A549 treated with ZK216348 at 1 μM for 4 hours (cell line): ENCODE measurements around the gene ZC3H7B. TPM values are rescaled to one million over a fixed set of nuclear protein-coding genes. Genes with fewer than 3 reads are reported as not detected.

Source experiments
- total RNA-seq: library from RNA; stranded (reverse); fragments of 200-300 nt; extraction: Qiagen RNA extraction; gene quantifications from 5 replicates; pipeline ENCODE4 v1.2.3, GENCODE V29; 2022; ENCODE audit warnings: low read depth

ZC3H7B gene, protein sequence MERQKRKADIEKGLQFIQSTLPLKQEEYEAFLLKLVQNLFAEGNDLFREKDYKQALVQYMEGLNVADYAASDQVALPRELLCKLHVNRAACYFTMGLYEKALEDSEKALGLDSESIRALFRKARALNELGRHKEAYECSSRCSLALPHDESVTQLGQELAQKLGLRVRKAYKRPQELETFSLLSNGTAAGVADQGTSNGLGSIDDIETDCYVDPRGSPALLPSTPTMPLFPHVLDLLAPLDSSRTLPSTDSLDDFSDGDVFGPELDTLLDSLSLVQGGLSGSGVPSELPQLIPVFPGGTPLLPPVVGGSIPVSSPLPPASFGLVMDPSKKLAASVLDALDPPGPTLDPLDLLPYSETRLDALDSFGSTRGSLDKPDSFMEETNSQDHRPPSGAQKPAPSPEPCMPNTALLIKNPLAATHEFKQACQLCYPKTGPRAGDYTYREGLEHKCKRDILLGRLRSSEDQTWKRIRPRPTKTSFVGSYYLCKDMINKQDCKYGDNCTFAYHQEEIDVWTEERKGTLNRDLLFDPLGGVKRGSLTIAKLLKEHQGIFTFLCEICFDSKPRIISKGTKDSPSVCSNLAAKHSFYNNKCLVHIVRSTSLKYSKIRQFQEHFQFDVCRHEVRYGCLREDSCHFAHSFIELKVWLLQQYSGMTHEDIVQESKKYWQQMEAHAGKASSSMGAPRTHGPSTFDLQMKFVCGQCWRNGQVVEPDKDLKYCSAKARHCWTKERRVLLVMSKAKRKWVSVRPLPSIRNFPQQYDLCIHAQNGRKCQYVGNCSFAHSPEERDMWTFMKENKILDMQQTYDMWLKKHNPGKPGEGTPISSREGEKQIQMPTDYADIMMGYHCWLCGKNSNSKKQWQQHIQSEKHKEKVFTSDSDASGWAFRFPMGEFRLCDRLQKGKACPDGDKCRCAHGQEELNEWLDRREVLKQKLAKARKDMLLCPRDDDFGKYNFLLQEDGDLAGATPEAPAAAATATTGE
- total RNA-seq, result 15.7 to 26.9 TPM (median 25.0 TPM) in 5 replicates

DNA sequence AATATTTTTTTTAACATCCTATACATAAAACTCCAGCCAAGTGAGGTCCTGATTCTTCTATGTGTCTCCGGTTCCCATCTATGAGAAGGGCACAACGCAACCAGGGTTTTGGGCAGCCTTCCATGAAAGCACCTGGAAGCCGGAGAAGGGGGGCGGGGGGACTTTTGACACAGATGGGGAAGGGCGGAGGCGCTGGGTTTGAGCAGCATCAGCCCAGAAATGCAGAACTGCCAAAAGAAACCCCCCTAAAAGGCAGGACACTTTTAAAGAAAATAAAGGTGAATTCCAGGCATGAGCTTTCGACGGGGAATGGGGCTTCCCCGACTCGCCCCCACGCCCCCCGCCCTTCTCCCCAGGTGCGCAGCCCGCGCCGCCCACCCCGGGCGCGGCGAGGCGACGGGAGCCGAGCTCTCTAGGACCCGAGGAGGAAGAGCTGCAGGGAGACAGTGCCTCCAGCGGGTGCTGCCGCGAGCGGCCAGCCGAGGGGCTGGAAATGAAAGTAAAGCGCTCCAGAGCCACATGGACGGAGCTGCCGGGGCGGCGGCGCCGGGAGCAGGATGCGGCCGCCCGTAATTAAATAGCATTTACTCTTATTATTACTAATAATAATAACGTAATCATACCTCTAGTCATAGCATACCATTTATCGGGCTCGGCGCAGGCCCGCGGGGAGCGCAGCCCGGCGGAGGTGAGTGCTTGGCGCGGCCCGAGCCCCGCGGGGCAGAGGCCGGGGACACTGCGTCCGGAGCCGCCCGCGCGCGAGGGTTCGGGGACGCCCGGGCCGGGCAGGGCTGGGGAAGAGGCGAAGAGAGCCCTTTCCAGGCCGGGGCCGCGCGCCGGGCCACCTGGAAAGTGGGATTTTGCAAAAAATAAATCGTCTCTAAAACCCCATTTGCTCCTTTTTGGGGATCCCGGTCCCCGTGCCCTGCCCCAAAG lies at the start of gene ZC3H7B:
Gene ZC3H7B, plus strand, starts transcription at position 441 of the 936 bp plus-strand sequence. CDS start 19,136 bp downstream, outside the sequence.

DNA sequence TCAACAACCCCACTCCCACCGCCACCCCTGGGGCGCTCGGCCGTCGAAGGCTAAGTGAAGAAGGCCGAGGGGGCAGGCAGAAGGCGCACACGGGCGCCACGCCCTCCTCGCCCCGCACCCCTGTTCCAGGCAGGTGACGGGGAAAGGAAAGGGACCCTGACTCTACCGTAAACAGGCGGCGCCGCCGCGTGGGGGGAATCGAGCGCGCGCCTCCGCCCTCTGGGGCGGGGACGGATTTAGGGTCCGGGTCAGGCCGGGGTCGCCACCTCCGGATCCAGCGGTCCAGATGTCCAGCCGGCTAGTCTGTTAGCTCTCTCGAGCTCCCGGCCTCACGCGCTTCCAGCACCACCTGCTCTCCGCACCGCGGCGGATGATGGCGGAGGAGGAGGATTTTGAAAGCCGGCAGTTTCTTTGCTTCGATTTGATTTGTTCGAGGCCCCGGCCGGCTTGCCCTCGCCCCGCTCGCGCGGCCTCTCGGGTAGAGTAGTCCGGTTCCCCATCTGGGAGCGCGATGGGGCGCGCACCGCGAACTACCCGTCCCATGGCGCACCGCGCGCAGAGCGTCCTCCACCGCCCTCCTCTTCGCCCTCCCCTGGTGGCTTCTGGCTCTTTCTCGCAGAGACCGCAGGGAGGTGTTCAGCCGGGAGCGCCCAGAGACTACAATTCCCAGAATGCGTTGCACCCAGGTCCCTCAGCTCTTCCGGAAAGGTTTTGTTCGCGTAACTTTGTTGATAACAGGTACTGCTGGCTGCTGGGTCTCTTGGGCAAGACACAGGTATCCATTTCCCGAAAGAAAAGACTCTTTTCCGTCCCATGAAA lies 15.3 kb upstream of the ZC3H7B start, which contains the start of gene RANGAP1:
Gene RANGAP1, minus strand, starts transcription at position 368 of the 819 bp plus-strand sequence. CDS start 5,143 bp downstream, outside the sequence.

DNA sequence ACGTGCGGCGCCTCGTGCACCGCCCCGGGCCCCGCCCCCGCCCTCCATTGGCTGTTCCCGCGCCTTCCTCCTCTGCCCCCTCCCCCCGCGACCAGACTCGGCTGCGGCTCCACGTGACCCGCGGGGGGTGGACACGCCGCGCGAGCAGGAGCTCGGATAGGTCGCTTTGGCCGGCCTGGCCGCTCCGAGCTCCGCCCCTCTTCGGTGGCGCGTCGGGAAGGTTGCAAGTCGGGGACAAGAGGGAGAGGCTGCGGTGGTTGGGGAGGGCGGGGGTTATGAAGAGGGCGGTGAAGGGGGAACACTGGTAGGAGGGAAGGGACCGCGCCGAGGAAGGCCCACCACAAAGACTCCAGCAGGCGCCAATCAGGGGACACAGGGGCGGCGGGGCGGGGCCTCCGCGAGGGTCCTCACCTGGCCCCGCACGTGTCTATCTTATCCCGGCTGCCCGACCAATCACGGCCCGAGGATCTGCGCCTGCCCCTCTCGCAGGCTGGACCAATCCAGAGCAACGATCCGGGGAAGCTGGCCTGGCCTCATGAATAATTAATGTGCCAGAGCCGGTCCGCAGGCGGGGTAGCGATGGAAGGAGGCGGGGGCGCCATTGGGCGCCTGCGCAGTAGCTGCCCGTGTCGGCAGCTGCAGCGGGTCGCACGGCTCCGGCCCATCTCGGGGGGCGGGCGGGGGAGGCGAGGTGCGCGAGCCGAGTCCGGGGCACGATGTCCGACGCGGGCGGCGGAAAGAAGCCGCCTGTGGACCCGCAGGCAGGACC lies 80.2 kb downstream of the ZC3H7B start, which contains the start of gene TEF:
Gene TEF, plus strand, starts transcription at position 614 of the 769 bp plus-strand sequence. Its CDS starts 103 bp downstream, at position 717.

Other genes starting within 250 kb of the ZC3H7B start
- gene EP300, start 208.9 kb upstream of the ZC3H7B start, total RNA-seq, result 16.2 to 22.7 TPM (median 20.1 TPM) in 5 replicates
- gene L3MBTL2, start 96.2 kb upstream of the ZC3H7B start, total RNA-seq, result 16.7 to 20.1 TPM (median 18.5 TPM) in 5 replicates
- gene CHADL, start 60.6 kb upstream of the ZC3H7B start, total RNA-seq, result not detected in 5 replicates
- gene RANGAP1, start 15.3 kb upstream of the ZC3H7B start, total RNA-seq, result 57.6 to 97.5 TPM (median 96.4 TPM) in 5 replicates
- 0.76 to 1.2 TPM (median 0.79 TPM) in 5 replicates for gene TEF, start 80.4 kb downstream of the ZC3H7B start, total RNA-seq
- gene TOB2, start 145.3 kb downstream of the ZC3H7B start, total RNA-seq, result 17.6 to 27.5 TPM (median 21.6 TPM) in 5 replicates
- gene PHF5A, start 167.2 kb downstream of the ZC3H7B start, total RNA-seq, result 58.9 to 80.9 TPM (median 66.8 TPM) in 5 replicates
- 40.4 to 49.7 TPM (median 48.1 TPM) in 5 replicates for gene ACO2, start 167.6 kb downstream of the ZC3H7B start, total RNA-seq
- 24.3 to 45.8 TPM (median 44.2 TPM) in 5 replicates for gene POLR3H, start 242.9 kb downstream of the ZC3H7B start, total RNA-seq